Measurements from ENCODE around the gene ELMO1.
"Not testable (repeated sequence)": the region's sequence is repeated elsewhere in the genome, so short reads cannot be mapped to it uniquely, and the experiment has no call there.

Gene ELMO1

DNA sequence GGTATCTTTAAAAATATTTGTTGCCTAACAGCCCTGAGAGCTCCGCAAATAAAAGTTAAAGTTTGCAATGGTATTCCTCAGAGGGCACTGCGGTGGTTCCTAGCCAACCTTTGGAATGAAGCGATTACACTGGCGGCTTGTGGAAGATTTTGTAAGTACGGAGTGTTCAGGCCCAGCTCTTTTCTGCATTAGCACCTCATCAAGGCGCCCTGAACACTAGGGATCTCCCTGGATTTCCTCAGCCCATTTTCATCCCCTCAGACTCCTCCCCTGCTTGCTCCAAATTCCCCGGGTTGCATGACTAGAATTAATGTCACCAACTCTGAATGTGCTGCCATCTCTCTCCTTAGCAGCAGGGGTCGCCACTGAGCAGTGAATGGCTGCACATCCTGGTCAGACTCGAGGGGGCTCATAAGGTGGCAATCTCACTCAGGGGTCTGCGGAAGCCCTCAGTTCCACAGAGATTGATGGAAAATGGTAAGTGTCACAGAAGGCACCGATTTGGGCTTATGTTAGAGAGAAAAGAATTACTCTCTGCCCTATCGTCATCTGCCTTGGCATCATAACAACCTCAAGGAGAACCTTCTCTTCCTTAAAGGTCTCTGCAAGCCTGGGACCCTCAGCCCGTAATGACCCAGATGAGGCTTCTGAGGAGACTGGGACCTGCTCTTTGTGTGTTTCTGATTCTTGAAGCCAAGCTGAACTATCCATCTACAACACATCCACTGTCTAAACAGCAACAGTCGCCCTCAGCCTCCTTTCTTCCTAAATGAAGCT is 461.5 kb downstream of the ELMO1 start:
- DNase-seq = peak; percentile 76

DNA sequence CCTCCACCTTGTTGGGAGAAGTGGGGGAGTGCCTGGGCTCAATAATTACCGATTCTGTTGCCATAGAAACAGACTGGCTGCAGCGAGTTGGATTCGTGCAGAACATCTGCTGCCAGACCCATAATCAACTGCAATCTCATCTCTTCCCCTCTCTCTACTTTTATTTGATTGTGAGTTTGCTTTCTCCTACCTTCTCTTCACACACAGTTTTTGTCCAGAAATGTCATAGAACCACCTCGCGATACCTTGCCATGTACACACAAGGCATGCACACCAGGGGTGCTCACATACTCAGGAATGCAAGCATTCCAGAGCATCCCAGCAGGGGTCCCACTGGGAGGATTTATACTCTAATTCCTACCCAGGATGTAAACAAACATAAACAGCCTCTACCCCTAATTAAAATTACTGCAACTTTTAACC is 462.1 kb downstream of the ELMO1 start:
- DNase-seq = no peak

DNA sequence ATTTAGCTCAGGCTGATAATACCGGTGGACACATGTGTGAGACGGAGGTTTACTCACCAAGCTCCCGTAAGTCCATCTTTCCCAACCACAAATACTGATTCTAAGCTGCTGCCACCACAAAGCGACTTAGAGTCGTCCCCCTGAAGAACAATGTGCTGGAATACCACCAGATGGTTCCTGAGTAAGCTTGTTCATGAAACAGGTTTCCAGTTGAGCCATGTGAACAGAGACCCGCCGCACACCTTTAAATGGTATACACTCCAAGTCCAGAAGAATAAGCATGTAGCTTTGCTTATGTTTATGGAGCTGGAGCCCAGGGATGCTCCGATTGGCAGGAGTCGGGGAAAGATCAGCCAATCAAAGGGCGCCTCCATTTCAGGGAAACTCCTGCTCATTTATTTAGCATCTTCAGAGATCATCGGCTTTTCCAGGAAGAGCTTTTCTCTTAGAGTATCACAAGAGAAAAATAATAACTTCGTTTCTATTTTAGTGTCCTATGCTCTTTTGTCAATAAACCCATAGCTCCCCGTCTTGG is 462.7 kb downstream of the ELMO1 start:
- no peak for DNase-seq

DNA sequence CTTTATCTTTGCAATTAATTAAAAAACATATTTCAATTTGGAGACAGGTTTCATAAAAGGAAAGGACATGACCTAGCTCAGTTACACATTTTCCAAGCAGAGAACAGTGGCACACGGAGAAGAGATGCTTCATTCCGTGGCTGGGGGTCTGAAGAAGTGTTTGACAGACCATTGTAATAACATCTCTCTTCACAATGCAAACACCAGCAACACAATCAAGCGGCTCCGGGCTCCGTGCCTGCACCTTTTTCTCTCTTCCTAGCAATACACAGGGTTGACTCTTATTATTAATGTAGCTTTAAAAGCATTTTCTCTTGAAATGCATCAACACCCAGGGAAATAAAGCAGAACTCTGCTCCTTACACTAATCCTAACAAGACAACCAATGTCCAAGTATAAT is 463.3 kb downstream of the ELMO1 start:
- DNase-seq = no peak

DNA sequence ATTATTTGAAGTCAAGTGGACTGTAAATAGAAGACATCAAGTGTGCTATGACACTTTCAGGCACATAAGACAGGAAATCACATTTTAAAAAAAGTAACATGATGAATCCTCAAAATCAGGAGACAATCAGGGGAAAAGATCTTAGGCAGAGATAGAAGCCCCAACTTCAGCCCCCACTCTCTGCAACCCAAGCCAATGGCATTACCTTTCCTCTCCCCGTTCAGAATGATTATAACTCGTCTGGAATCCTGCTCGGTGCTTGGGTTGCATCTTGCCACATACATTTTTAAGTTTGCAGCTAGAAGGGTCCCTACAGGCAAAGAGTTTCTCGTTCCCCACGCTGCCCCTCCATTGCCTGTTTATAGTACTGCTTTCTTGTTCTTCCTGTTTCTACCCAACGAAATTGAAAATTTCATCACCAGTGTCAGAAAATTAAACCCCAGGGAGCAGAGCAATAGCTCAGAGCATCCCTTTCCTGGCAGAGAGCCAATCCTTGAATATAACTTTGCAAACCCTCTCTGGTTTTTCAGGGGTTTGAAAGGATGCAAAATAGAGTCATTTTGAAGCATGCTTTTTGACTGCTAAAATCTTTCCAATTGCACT is 463.9 kb downstream of the ELMO1 start:
- no peak for DNase-seq

DNA sequence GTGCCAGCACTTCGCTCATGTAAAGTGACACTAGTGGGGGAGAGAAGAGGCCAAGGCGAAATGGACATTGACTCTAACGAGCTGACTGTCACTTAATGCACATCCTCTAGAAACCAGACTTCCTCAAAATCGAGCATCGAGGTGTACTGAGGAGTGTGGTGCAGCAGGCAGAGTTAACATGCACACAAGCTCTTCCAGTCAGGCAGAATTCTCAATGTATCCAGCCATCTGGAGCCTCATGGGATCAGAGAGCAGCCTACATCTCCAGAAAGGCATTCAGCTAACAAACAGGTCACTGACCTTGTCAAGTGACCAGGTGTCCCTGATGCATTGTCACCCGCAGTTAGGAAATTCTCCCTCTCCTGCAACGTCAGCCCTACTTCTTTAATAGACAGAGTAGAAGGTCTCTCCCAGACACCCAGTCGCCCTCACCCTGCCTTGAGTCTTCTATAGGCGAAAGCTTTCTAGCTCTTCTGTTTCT is 464.6 kb downstream of the ELMO1 start:
- DNase-seq = no peak

DNA sequence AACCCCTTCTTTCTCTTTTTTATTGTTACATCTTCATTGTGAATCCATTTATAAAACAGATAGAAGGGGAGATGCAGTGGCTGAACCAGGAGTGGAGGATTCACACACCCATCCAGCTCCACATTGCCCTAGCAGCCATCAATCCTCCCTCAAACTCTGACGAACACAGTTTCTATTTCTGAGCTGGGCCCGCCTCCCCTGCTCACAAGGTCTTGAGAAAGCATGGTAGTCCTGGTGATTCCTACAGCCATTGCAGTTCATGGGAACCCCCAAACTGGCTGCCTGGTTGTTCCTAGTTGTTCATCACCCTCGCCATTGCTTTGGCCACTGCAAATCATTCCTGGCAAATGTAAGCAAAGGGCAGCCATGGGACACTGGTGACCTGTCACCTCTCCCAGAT is 465.9 kb downstream of the ELMO1 start:
- no peak for DNase-seq

DNA sequence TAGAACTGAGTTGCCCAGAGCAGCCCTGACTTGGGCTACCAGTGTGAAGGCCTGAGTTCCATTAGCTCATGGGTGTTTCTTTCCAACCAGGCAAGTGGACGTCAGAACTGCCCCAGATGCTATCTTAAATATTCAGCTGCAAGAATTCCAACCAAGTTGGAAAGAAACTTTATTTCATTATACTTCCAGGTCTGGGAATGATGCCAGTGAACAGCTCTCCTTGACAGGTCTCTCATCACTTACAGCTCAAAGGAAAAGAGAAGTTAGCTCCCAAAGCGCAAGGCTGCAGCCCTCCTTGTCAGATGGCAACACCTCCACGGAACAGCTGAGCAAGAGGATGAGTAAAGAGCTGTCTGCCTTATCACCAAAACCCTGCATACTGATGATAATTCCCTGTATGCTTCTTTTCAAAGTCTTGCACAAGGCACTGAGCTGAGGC is 468.8 kb downstream of the ELMO1 start:
- DNase-seq = no peak

DNA sequence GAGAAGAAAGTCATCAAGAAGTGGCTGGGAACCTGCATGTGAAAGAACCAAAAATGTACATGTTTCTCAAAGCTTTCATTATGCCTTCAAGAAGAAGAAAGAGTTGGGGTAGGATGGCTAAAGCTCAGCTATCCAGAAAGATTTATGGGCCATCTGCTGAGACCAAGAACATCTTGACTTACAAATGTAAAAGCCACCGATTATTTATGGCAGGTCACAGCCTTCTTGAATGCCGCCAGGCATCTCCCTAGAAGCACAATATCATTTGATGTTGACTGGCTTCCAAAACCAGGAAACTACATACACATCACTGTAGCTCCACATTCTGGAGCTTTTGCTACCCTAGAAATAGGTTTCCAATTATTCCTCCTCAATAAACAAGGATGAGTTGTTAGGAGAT is 470.2 kb downstream of the ELMO1 start:
- DNase-seq = no peak

DNA sequence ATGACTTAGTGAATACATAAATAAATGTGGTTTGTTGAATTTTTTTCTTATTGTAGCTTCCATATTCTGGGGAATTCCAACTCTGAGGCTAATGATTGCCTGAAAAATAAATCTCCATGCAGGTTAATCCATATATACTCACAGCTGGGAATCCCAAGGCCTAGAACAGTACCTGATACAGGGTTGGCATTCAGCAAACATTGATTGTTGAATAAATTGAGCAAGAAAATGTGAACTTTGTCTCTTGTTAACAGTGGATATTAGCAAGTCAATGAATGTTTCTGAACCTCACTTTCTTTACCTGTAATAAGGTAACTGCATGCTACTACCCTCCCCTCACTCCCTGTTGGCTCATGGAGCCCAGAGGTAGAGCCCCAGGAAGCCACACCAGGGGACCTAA is 470.8 kb downstream of the ELMO1 start:
- DNase-seq = no peak

DNA sequence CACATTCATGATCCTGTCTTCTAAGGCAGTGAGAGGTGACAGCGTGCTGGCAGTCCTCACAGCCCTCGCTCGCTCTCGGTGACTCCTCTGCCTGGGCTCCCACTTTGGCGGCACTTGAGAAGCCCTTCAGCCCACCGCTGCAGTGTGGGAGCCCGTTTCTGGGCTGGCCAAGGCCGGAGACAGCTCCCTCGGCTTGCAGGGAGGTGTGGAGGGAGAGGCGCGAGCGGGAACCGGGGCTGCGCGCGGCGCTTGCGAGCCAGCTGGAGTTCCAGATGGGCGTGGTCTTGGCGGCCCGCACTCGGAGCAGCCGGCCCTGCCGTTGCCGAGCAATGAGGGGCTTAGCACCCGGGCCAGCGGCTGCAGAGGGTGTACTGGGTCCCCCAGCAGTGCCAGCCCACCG is 475.1 kb downstream of the ELMO1 start:
- not testable (repeated sequence) for DNase-seq

DNA sequence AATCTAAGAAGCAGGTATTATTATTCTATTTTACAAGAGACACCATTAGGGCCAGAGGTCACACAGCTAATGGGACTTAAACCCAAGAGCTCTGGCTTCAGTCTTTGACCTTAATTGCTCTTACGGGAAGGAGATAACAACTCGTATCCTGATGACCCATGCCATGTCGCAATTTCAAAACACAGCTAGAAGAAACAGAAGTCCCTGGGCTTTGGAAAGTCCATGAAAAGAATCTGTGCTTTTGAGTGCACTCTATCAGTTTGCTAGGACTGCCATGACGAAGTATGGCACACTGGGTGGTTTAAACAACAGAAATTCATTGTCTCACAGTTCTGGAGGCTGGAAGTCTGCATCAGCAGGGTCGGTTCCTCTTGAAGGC is 476.5 kb downstream of the ELMO1 start:
- DNase-seq = no peak

DNA sequence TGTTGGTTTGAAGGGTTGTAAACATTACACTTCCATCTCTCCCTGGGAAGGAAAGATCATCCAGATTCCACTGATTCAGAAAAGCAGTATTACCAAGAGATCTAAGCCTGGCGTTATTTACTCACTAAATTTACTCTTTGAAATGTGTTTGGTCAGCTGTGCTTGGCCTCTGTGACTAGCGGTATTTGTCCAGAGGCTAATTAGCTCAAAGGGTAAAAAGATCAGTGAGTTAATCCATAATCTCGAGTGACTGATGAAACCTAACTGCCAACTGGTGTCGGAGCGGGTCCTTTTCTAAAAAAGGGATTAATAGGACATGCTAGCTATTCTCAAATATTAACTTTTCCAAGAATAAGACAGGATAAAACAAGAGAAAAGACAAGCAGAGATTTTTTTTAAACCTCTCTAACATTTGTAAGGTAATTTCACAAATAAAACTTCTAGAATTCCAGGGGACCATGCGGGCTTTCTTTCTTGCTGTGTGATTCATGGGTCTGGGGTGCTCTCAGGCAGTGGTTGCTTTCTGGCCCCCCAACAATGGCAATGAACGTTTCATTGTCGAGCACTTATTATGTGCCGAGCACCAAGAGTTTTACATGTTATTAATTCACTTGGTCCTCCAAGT is 477.0 kb downstream of the ELMO1 start:
- DNase-seq = no peak

DNA sequence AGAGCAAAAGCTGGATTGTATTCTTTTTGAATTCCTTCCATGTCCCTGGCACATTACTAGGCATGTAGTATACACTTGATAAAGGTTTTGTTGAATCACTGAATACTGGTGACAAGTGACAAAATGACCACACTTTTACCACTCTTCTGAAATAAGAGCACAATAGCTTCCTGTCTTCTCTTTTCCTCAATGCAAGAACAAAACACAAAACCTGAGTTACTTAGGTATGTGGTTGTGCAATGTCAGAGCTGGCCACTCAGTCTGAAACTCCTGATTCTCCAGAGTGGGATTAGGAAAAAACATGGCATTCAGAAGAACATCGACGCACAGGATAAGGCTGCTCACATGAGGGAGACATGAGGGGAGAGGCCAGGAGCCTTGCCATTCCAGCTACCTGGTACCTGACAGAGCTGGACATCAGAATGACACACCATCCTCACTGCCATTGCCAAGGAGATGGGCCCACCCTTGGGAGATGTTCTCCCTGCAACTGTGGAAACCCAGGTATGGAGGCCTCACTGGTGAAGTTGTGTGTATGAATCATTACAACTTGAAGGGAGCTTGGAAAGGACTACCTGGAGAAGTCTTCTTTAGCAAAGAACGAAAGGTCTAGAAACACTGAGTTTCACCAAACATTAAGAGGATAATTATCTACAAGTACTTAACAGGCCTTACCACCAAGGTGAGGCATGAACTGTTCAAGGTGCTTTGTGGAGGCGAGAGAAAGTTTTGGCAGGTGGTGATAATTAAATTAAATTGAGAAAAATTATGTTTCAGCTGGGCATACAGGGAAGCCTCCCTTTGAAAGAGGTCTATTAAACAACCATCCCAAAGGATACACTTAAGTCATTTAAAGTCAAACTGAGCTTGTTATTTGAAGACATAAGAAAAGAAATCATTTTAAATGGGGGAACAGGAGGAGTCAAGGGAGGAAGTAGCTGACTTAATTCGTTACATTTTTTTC is 477.8 kb downstream of the ELMO1 start:
- no peak for DNase-seq

DNA sequence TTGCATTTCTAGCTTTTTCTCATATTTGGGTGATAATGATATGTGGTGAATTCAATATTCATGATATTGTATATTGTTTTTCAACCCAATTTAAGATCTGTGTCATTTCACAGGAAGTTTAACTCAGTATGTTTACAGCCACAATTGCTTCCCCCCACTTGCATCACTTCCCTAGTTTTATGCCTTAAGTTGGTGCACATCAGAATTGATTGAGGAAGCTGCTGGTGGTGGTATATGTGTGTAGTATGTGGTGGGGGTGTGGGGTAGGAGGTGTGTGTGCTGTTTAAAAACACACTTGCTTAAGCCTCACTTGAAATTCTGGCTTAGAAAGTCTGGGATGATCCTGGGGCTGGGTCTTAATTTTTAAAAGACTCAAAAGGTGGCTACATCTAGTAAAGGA is 479.3 kb downstream of the ELMO1 start:
- no peak for DNase-seq

DNA sequence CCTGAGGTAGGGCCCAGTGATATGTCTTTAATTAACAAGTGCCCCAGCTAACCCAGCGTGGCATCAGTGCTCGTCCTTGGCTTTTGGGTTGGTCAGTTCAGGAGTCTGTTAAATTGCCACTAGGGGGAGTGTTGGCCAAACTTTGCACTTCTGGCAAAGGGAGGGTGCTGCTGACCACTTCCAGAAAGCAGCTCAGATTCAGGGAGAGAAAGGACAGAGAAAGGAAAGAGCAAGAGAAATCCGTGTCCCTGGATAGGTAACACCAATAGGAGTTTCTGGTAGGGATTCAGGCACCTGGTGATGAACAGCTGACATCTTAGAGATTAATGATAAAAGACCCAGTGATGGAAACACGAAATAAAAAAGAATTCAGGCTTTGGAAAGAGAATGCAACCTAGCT is 481.3 kb downstream of the ELMO1 start:
- no peak for DNase-seq

DNA sequence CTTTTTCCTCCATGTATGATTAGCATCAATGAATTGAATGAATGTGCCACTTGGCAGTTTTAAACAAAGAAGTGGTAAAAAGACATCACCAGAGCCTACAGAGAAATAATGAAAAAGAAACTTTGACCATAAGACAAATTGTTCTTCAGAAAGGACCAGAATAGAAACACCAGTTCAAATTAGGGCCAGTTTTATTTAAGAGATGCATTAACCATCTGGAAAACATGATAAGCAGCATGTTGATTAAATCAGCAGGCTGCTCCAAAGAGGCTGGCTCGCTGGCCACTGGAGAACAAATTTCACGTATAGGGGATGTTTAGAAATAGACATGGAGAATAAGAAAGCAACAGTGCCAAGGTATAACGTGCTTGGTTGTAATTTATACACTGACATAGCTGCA is 482.0 kb downstream of the ELMO1 start:
- DNase-seq = no peak

DNA sequence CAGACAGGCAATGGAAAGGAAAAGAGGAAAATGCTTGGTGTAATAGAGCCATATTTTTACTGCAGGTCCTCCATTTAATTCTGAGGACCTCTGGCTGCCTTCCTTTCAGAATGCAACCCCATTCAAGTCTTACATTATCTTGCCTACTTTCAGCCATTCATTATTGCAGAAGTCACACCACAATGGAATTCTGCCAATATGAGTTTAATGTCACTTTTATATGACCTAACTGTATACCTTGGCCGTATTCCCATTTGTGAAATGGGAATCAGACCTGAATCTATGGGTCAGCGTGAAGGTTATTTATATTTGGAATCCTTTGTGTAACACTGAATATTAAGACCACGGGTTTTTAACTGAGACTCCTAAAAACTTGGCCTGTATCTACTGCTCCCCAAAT is 482.6 kb downstream of the ELMO1 start:
- no peak for DNase-seq

DNA sequence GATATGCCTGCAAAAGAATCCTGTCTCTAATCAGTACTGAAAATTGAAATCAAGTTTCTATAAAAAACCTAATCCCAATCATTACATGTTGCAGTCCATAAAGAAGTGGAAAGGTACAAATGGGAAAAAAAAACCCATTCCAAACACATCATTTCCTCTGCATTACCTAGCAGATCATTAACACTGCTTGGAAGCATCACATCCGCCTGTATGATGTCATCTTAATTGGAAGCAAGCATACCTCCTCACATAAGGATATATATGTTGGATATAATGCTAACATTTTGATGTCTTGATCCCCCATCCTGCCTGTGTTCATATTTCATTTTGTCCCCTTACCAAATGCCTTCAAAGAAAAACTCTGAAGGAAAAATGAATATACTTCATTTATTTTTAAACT is 483.0 kb downstream of the ELMO1 start:
- DNase-seq = no peak

DNA sequence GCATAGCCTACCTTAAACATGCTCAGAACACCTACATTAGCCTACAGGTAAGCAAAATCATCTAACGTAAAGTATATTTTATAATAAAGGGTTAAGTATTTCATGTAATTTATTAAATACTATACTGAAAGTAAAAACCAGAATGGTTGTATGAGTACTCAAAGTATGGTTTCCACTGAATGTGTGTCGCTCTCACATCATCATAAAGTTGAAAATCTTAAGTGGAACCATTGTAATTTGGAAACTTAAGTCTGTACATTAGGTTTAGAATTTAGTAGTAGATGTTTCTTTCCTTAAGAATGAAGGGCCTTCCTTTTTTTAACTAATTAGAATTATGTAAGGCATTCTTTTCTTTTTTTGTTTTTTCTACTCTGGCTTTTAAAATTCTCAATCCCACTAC is 484.4 kb downstream of the ELMO1 start:
- no peak for DNase-seq

DNA sequence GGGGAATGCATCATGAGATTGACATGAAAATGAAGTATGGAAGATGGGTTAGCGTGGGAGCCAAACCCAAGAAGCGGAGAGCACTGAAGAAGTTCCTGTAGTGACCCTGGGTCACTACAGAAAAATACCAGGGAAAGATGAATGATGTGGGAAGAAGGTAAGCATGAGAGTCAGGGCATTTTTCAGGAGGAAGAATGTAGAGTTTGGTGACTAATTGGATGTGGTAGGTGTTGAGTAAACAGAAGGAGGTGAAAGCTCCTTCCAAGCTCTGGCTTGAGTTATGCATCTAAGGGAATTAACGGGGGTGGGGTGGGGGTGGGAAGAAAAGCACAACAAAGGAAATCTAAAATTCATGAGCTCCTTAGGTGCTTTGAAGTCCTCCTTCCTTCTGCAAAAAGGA is 486.3 kb downstream of the ELMO1 start:
- DNase-seq = no peak

DNA sequence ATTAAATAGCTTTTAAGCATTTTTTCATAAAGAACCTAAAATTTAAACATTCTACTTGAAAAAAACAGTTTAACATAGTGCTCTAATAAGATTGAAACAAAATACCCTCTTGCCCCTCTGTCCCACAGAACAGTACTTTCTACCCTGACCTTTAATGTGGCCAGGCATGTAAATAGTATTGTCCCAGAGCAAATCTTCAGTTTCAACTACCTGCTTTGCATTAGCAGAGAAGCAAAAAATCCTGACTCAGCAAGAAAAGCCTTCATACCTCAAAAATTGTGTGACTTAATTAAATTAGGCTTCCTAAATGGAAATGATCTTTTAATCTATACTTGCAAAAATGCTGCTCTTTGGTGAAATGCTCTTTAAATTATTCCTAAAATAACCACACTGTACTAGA is 487.0 kb downstream of the ELMO1 start:
- DNase-seq = no peak

DNA sequence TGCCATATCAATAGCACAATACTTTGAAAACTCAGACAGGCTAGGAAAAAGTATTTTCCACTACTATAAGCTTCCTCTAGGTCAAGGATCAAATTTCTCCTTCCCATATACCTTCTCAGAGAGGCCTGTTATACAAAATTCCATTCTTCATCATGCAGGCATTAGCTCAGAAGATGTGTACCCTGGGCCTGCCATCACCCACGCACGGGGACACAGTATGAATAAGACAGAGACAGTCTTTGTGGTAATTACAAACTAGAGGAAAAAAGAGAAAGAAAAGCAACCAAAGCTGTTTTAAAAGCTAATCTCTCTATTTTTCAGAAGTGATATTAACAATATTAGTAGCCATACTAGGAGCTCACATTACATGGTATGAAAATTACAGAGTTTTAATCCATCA is 487.6 kb downstream of the ELMO1 start:
- peak; percentile 59 for DNase-seq
